MM.1S (cell line): ENCODE measurements around the gene TMEM191C.

Experiments used
- EZH2 ChIP-seq: fragments of 300-600 bp; sonication (generic); optimal IDR thresholded peaks from 2 replicates; pipeline ENCODE3; 2017; ENCODE audit warnings: low read depth, mild to moderate bottlenecking, antibody characterized with exemption, low read length, mixed read lengths
- EZH2phosphoT487 ChIP-seq: fragments of 300-600 bp; sonication (generic); IDR thresholded peaks from 2 replicates; pipeline ENCODE4 v1.6.1; 2018; ENCODE audit warnings: antibody characterized with exemption, low read length
- TF ChIP-seq, protein P1 (sequence below): fragments of 300-600 bp; sonication (generic); IDR thresholded peaks from 2 replicates; pipeline ENCODE4 v1.5.1; 2016; ENCODE audit warnings: antibody characterized with exemption, low read length, mixed read lengths

DNA sequence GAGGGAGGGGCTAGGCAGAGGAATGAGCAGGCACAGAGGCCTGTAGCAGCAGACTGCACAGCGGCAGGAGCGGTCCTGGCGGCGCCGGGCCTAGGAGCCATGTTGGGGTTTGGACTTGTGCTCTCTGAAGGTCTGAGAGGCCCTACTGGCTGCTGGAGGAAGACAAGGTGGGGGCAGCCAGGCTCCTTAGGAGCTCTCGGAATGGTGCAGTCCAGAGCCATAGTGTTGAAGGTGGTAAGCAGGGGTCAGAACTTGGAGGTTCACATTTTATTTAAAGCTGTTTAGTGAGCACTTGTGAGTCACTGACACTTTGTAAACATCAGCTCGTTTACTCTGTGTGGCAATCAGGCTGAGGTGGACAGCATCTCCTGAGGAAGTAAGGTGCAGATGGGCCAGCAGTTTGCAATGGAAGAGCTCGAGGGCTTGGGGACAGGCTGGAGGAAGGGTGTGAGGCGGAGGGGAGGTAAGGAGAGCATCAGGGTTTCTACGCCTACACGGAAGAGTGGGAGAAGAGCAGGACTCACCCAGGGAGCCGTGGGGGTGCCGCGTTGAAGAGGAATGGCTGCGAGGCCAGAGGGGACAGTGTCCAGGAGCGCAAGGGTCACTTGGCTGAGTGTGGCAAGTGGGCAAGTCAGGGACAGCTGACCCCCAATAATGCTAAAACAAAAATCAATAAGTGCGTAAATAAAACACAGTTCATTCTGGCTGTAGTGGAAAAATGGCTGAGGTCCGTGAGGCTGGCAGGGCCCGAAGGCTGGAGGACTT, 10.0 kb upstream of the TMEM191C start:
- TF ChIP-seq EZH2 (no peak), EZH2phosphoT487 (no peak)
- TF ChIP-seq, protein P1, sequence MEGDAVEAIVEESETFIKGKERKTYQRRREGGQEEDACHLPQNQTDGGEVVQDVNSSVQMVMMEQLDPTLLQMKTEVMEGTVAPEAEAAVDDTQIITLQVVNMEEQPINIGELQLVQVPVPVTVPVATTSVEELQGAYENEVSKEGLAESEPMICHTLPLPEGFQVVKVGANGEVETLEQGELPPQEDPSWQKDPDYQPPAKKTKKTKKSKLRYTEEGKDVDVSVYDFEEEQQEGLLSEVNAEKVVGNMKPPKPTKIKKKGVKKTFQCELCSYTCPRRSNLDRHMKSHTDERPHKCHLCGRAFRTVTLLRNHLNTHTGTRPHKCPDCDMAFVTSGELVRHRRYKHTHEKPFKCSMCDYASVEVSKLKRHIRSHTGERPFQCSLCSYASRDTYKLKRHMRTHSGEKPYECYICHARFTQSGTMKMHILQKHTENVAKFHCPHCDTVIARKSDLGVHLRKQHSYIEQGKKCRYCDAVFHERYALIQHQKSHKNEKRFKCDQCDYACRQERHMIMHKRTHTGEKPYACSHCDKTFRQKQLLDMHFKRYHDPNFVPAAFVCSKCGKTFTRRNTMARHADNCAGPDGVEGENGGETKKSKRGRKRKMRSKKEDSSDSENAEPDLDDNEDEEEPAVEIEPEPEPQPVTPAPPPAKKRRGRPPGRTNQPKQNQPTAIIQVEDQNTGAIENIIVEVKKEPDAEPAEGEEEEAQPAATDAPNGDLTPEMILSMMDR, result no peak
